Type B pancreatic cell (in vitro differentiated cells): ENCODE measurements around the gene ELP2. TPM values are rescaled to one million over a fixed set of nuclear protein-coding genes. Genes with fewer than 3 reads are reported as not detected.

Experiments used
- DNase-seq: peaks from one replicate; pipeline ENCODE4 v3.0.0; 2021; ENCODE audit warnings: mixed read lengths; ENCODE audit not compliant: unreplicated experiment; ENCODE audit errors: extremely low spot score
- H3K27ac Mint-ChIP-seq: 2 replicates; pipeline ENCODE4 v1.8.0; 2021; ENCODE audit warnings: mild to moderate bottlenecking, mixed read lengths
- H3K27me3 Mint-ChIP-seq: 2 replicates; pipeline ENCODE4 v1.8.0; 2021; ENCODE audit warnings: mixed read lengths
- H3K36me3 Mint-ChIP-seq: 2 replicates; pipeline ENCODE4 v1.8.0; 2021; ENCODE audit warnings: mixed read lengths
- H3K4me1 Mint-ChIP-seq: one replicate; pipeline ENCODE4 v1.8.0; 2021; ENCODE audit warnings: mixed read lengths; ENCODE audit not compliant: unreplicated experiment
- H3K4me3 Mint-ChIP-seq: 2 replicates; pipeline ENCODE4 v1.8.0; 2021; ENCODE audit warnings: mild to moderate bottlenecking, mixed read lengths
- H3K9me3 Mint-ChIP-seq: 2 replicates; pipeline ENCODE4 v1.8.0; 2021; ENCODE audit warnings: mixed read lengths
- CTCF ChIP-seq: fragments of 200-600 bp; sonication (generic); conservative IDR thresholded peaks from 2 replicates; pipeline ENCODE4 v1.5.0; 2021; ENCODE audit warnings: antibody characterized with exemption, mild to moderate bottlenecking
- total RNA-seq: library from RNA; stranded (reverse); gene quantifications from 2 replicates; pipeline ENCODE4 v1.2.1, GENCODE V29; 2021; ENCODE audit warnings: low replicate concordance

Gene ELP2
- total RNA-seq, 1 donor from 2014 or later, result 94.6 TPM

- Mint-ChIP-seq H3K36me3 (peaks cover 25% of the 10 kb centered on the region), H3K27me3 (no peaks in the 10 kb centered on the region), H3K9me3 (no peaks in the 10 kb centered on the region), H3K4me3 (peak overlapping the region; percentile 91), H3K4me1 (peaks cover 39% of the 10 kb centered on the region), H3K27ac (peak overlapping the region; percentile 92)
- TF ChIP-seq CTCF, result no peak
- no peak for DNase-seq
Measured at GRCh38 chr18:36130039-36130831, 536 bp downstream of the ELP2 start.

GRCh38 chr18:36130883-36131653 lies 1.4 kb downstream of the ELP2 start:
- Mint-ChIP-seq H3K9me3 (no peaks in the 10 kb centered on the region), H3K36me3 (peaks cover 19% of the 10 kb centered on the region), H3K4me1 (peaks cover 39% of the 10 kb centered on the region), H3K27me3 (no peaks in the 10 kb centered on the region), H3K27ac (peak overlapping the region; percentile 92), H3K4me3 (peak overlapping the region; percentile 91)
- DNase-seq, result no peak
- no peak for TF ChIP-seq CTCF

- H3K4me1 Mint-ChIP-seq, result peaks cover 34% of the 10 kb centered on the region
- peak overlapping the region; percentile 50 for H3K4me3 Mint-ChIP-seq
- peaks cover 12% of the 10 kb centered on the region for H3K36me3 Mint-ChIP-seq
- no peak overlapping the region for H3K27ac Mint-ChIP-seq
- H3K27me3 Mint-ChIP-seq, result no peaks in the 10 kb centered on the region
- TF ChIP-seq CTCF, result no peak
- H3K9me3 Mint-ChIP-seq, result no peaks in the 10 kb centered on the region
- no peak for DNase-seq
Measured at GRCh38 chr18:36131692-36132483, 2.2 kb downstream of the ELP2 start.

GRCh38 chr18:36132756-36133155 lies 3.1 kb downstream of the ELP2 start:
- H3K27me3 Mint-ChIP-seq, result no peaks in the 10 kb centered on the region
- peaks cover 29% of the 10 kb centered on the region for H3K4me1 Mint-ChIP-seq
- peak overlapping the region; percentile 44 for H3K4me3 Mint-ChIP-seq
- no peak for DNase-seq
- no peak for TF ChIP-seq CTCF
- peaks cover 15% of the 10 kb centered on the region for H3K36me3 Mint-ChIP-seq
- H3K9me3 Mint-ChIP-seq, result no peaks in the 10 kb centered on the region
- no peak overlapping the region for H3K27ac Mint-ChIP-seq

GRCh38 chr18:36135264-36135663 lies 5.6 kb downstream of the ELP2 start:
- Mint-ChIP-seq H3K27ac (no peak overlapping the region), H3K27me3 (no peaks in the 10 kb centered on the region), H3K4me3 (no peak overlapping the region), H3K9me3 (no peaks in the 10 kb centered on the region), H3K36me3 (peaks cover 20% of the 10 kb centered on the region), H3K4me1 (peaks cover 25% of the 10 kb centered on the region)
- DNase-seq, result no peak
- no peak for TF ChIP-seq CTCF
